Ectodermal cell (in vitro differentiated cells): ENCODE measurements around the gene DCAF6.
"Not testable (repeated sequence)": the region's sequence is repeated elsewhere in the genome, so short reads cannot be mapped to it uniquely, and the experiment has no call there.

Experiments used
- H3K27ac ChIP-seq: 2 replicates; pipeline ENCODE4 v1.7.0; 2013; ENCODE audit warnings: mild to moderate bottlenecking, low read depth, low read length; ENCODE audit not compliant: insufficient read depth, poor library complexity, severe bottlenecking
- H3K27me3 ChIP-seq: 2 replicates; pipeline ENCODE4 v1.7.0; 2013; ENCODE audit warnings: mild to moderate bottlenecking, low read length; ENCODE audit not compliant: insufficient read depth, control insufficient read depth, poor library complexity, severe bottlenecking
- H3K36me3 ChIP-seq: one replicate; pipeline ENCODE4 v1.7.0; 2013; ENCODE audit warnings: low read length; ENCODE audit not compliant: control insufficient read depth, insufficient read depth
- H3K4me1 ChIP-seq: one replicate; pipeline ENCODE4 v1.7.0; 2013; ENCODE audit warnings: low read length; ENCODE audit not compliant: control insufficient read depth, insufficient read depth
- H3K4me3 ChIP-seq: 2 replicates; pipeline ENCODE4 v1.7.0; 2013; ENCODE audit warnings: low read depth, low read length, control low read depth; ENCODE audit not compliant: insufficient read depth
- H3K9me3 ChIP-seq: 2 replicates; pipeline ENCODE4 v1.7.0; 2013; ENCODE audit warnings: mild to moderate bottlenecking, low read length, moderate library complexity; ENCODE audit not compliant: control insufficient read depth
- WGBS, 2 experiments: methylation state at CpG; one replicate each; pipeline ENCODE4 v1.1.7; 2013; ENCODE audit warnings: missing lambda C conversion rate in 2 of 2; 5-methylcytosine and 5-hydroxymethylcytosine counted together

The DCAF6 gene

GRCh38 chr1:167924102-167924501 is 12.4 kb upstream of the DCAF6 start:
- no peaks in the 10 kb centered on the region for H3K36me3 ChIP-seq
- WGBS, 2 experiments: 80 to 100% methylated on average over 1 to 2 of the region's 2 CpGs

GRCh38 chr1:167924543-167925231 is 11.8 kb upstream of the DCAF6 start:
- Histone ChIP-seq H3K4me1 (no peaks in the 10 kb centered on the region), H3K36me3 (no peaks in the 10 kb centered on the region), H3K9me3 (no peaks in the 10 kb centered on the region), H3K27me3 (no peaks in the 10 kb centered on the region), H3K27ac (no peak overlapping the region), H3K4me3 (no peak overlapping the region)
- WGBS, 2 experiments: 85 to 94% methylated on average over 2 of the region's 2 CpGs

More at GRCh38 chr1:167924102-167924501, 12.4 kb upstream of the DCAF6 start:
- no peaks in the 10 kb centered on the region for H3K27me3 ChIP-seq
- no peak overlapping the region for H3K27ac ChIP-seq
- no peaks in the 10 kb centered on the region for H3K9me3 ChIP-seq
- H3K4me3 ChIP-seq: no peak overlapping the region
- no peaks in the 10 kb centered on the region for H3K4me1 ChIP-seq

GRCh38 chr1:167926486-167926997 is 9.9 kb upstream of the DCAF6 start:
- no peak overlapping the region for H3K4me3 ChIP-seq
- H3K27ac ChIP-seq: no peak overlapping the region
- WGBS, 2 experiments: 80 to 90% methylated on average over 6 of the region's 6 CpGs

GRCh38 chr1:167927046-167927754 is 9.3 kb upstream of the DCAF6 start:
- Histone ChIP-seq H3K4me3 (no peak overlapping the region), H3K36me3 (no peaks in the 10 kb centered on the region), H3K4me1 (no peaks in the 10 kb centered on the region), H3K9me3 (no peaks in the 10 kb centered on the region), H3K27ac (no peak overlapping the region), H3K27me3 (no peaks in the 10 kb centered on the region)
- WGBS, 2 experiments: 90 to 97% methylated on average over 4 of the region's 4 CpGs

More at GRCh38 chr1:167926486-167926997, 9.9 kb upstream of the DCAF6 start:
- Histone ChIP-seq H3K4me1 (no peaks in the 10 kb centered on the region), H3K27me3 (no peaks in the 10 kb centered on the region), H3K36me3 (no peaks in the 10 kb centered on the region), H3K9me3 (no peaks in the 10 kb centered on the region)

GRCh38 chr1:167928457-167928852 is 8.0 kb upstream of the DCAF6 start:
- H3K4me1 ChIP-seq: no peaks in the 10 kb centered on the region
- H3K27me3 ChIP-seq: no peaks in the 10 kb centered on the region
- H3K4me3 ChIP-seq: no peak overlapping the region
- no peaks in the 10 kb centered on the region for H3K9me3 ChIP-seq
- H3K27ac ChIP-seq: no peak overlapping the region
- H3K36me3 ChIP-seq: no peaks in the 10 kb centered on the region
- 95 to 100% methylated on average over 1 of the region's 2 CpGs for WGBS, 2 experiments

- WGBS, 2 experiments: 91 to 93% methylated on average over 9 of the region's 9 CpGs
- H3K9me3 ChIP-seq, H3K27me3 ChIP-seq, H3K4me1 ChIP-seq, H3K4me3 ChIP-seq, H3K27ac ChIP-seq, H3K36me3 ChIP-seq: not testable (repeated sequence)
Measured at GRCh38 chr1:167928919-167929318, 7.6 kb upstream of the DCAF6 start.

GRCh38 chr1:167929725-167930124 is 6.8 kb upstream of the DCAF6 start:
- no peaks in the 10 kb centered on the region for H3K4me1 ChIP-seq
- WGBS, 2 experiments: 93 to 100% methylated on average over 1 of the region's 1 CpG
- H3K4me3 ChIP-seq: no peak overlapping the region
- H3K27ac ChIP-seq: no peak overlapping the region
- no peaks in the 10 kb centered on the region for H3K9me3 ChIP-seq
- no peaks in the 10 kb centered on the region for H3K27me3 ChIP-seq
- H3K36me3 ChIP-seq: no peaks in the 10 kb centered on the region

- no peaks in the 10 kb centered on the region for H3K27me3 ChIP-seq
- H3K27ac ChIP-seq: no peak overlapping the region
- no peak overlapping the region for H3K4me3 ChIP-seq
- H3K36me3 ChIP-seq: no peaks in the 10 kb centered on the region
- 91% methylated on average over 4 of the region's 4 CpGs for WGBS, 2 experiments
- H3K4me1 ChIP-seq: peaks cover 9% of the 10 kb centered on the region
- H3K9me3 ChIP-seq: no peaks in the 10 kb centered on the region
Measured at GRCh38 chr1:167933788-167934187, 2.7 kb upstream of the DCAF6 start.

- H3K27me3 ChIP-seq: no peaks in the 10 kb centered on the region
- peak overlapping the region; percentile 93 for H3K4me3 ChIP-seq
- H3K9me3 ChIP-seq: no peaks in the 10 kb centered on the region
- H3K36me3 ChIP-seq: no peaks in the 10 kb centered on the region
- H3K4me1 ChIP-seq: peaks cover 9% of the 10 kb centered on the region
- 71 to 77% methylated on average over 4 of the region's 4 CpGs for WGBS, 2 experiments
- peak overlapping the region; percentile 99 for H3K27ac ChIP-seq
Measured at GRCh38 chr1:167934426-167935215, 1.9 kb upstream of the DCAF6 start.
